ENCODE results near the gene EXTL2. TPM values are rescaled to one million over a fixed set of nuclear protein-coding genes. Genes with fewer than 3 reads are reported as not detected.

The EXTL2 gene
- total and polyA plus RNA-seq, 9 of the 15 experiments (the other 6 are each of a cell fraction or from before 2014, with no cell fraction given): 8.5 to 40.7 (median 26.0) TPM

DNA sequence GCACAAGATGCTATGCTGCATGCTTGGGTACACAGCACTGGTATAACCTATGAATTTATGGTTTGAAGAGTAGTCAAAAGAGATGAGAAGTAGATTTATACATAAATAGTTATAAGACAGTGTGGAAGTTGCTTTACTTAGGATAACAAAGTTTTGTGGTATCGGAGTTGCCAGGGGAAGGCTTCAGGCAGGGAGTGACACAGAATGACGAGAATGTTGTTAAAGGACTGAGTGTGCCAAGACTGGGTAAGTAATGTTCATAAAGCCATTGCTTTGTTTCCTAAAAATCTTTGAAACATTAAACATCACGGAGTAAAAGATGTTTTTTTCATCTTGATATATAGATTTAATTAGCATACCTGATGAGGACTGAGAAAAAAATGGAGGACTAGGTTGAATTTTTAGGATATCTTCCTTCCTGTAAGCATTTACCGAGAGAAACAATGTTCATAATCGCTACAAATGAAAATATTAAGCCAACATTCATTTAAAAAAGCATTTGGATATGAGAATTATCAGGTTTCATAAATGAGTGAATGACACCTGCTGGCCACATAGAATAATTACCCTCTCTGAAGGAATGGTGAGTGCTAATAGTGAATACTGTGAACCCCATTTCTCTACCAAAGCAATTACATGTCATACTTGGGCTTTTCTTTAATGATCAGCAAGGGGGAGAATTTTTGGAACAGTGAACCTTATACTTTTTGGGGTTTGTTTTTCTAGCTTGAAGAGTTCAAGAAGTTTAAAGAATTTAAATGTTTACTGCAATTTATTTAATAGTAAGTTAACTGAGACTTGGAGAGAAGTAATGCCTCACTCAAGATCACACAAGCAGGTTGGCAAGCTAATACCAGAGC is 28.4 kb downstream of the EXTL2 start (continued):
- TF ChIP-seq, protein P1, sequence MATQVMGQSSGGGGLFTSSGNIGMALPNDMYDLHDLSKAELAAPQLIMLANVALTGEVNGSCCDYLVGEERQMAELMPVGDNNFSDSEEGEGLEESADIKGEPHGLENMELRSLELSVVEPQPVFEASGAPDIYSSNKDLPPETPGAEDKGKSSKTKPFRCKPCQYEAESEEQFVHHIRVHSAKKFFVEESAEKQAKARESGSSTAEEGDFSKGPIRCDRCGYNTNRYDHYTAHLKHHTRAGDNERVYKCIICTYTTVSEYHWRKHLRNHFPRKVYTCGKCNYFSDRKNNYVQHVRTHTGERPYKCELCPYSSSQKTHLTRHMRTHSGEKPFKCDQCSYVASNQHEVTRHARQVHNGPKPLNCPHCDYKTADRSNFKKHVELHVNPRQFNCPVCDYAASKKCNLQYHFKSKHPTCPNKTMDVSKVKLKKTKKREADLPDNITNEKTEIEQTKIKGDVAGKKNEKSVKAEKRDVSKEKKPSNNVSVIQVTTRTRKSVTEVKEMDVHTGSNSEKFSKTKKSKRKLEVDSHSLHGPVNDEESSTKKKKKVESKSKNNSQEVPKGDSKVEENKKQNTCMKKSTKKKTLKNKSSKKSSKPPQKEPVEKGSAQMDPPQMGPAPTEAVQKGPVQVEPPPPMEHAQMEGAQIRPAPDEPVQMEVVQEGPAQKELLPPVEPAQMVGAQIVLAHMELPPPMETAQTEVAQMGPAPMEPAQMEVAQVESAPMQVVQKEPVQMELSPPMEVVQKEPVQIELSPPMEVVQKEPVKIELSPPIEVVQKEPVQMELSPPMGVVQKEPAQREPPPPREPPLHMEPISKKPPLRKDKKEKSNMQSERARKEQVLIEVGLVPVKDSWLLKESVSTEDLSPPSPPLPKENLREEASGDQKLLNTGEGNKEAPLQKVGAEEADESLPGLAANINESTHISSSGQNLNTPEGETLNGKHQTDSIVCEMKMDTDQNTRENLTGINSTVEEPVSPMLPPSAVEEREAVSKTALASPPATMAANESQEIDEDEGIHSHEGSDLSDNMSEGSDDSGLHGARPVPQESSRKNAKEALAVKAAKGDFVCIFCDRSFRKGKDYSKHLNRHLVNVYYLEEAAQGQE (IDR thresholded peaks at IDR 0.05; ENCODE audit: borderline replicate concordance): peak; percentile 84; the same call in 1 of the 2 replicates
- TF ChIP-seq, protein P1 (CRISPR knock-in tag; IDR thresholded peaks at IDR 0.05; ENCODE audit: low read depth): no peak
- TF ChIP-seq, protein P2, sequence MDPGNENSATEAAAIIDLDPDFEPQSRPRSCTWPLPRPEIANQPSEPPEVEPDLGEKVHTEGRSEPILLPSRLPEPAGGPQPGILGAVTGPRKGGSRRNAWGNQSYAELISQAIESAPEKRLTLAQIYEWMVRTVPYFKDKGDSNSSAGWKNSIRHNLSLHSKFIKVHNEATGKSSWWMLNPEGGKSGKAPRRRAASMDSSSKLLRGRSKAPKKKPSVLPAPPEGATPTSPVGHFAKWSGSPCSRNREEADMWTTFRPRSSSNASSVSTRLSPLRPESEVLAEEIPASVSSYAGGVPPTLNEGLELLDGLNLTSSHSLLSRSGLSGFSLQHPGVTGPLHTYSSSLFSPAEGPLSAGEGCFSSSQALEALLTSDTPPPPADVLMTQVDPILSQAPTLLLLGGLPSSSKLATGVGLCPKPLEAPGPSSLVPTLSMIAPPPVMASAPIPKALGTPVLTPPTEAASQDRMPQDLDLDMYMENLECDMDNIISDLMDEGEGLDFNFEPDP (CRISPR knock-in tag; IDR thresholded peaks at IDR 0.05): no peak
